Measurements from ENCODE around the gene MTG2.

- TF ChIP-seq CTCF (IDR thresholded peaks at IDR 0.05; ENCODE audit: low read depth, low read length) (no peak), POLR2A (IDR thresholded peaks at IDR 0.05; ENCODE audit: extremely low read depth, insufficient read length) (no peak)
These were observed 29.5 kb downstream of the MTG2 start for GRCh38 chr20:62212299-62212698.

Measured in NB4 (cell line).